H1 (cell line): Measurements from ENCODE around the gene COL1A1.

ENCODE experiments used
- EP300 ChIP-seq, 2 experiments: IDR thresholded peaks; 1 replicate in 1 of 2; 2 replicates in 1 of 2; pipeline ENCODE4 v1.6.1; 2011 to 2012; ENCODE audit warnings: low read depth in 2 of 2, low read length in 2 of 2, mild to moderate bottlenecking in 2 of 2, borderline replicate concordance in 1 of 2, inconsistent platforms in 1 of 2, moderate library complexity in 1 of 2
- JUN ChIP-seq: IDR thresholded peaks from 2 replicates; pipeline ENCODE4 v1.6.1; 2011; ENCODE audit warnings: low read depth, mild to moderate bottlenecking, improper control_type of control experiment, low read length
- RFX5 ChIP-seq: IDR thresholded peaks from 2 replicates; pipeline ENCODE4 v1.6.1; 2011; ENCODE audit warnings: low read depth, low read length, improper control_type of control experiment, borderline replicate concordance
- TF ChIP-seq, protein P1 (sequence below), 3 experiments: IDR thresholded peaks; 1 replicate in 2 of 3; 2 replicates in 1 of 3; pipeline versions ENCODE4 v1.5.1 to v1.6.1; 2011; ENCODE audit warnings: low read length in 3 of 3, mild to moderate bottlenecking in 3 of 3, inconsistent platforms in 2 of 3, low read depth in 1 of 3, moderate library complexity in 1 of 3; ENCODE audit not compliant: insufficient read depth in 1 of 3; ENCODE audit errors: control extremely low read depth in 1 of 3

DNA sequence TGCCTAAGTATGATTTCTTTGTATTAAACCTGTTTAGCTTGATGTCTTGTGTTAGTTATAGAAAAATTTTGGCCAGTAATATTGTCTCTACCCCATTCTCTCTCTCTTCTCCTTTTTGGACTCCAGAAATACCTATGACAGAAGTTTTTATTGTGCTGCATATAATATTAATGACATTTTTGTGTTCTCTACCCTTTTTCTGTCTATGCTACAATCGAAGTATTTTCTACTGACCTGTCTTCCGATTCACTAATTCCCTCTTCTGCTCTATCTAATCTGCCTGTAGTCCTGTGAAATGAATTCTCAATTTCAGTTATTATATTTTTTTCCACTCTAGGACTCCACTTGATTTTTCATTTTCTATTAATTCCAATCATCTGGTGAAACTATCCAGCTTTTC is 46.8 kb upstream of the COL1A1 start:
- TF ChIP-seq, protein P1, sequence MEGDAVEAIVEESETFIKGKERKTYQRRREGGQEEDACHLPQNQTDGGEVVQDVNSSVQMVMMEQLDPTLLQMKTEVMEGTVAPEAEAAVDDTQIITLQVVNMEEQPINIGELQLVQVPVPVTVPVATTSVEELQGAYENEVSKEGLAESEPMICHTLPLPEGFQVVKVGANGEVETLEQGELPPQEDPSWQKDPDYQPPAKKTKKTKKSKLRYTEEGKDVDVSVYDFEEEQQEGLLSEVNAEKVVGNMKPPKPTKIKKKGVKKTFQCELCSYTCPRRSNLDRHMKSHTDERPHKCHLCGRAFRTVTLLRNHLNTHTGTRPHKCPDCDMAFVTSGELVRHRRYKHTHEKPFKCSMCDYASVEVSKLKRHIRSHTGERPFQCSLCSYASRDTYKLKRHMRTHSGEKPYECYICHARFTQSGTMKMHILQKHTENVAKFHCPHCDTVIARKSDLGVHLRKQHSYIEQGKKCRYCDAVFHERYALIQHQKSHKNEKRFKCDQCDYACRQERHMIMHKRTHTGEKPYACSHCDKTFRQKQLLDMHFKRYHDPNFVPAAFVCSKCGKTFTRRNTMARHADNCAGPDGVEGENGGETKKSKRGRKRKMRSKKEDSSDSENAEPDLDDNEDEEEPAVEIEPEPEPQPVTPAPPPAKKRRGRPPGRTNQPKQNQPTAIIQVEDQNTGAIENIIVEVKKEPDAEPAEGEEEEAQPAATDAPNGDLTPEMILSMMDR (IDR thresholded peaks at IDR 0.05; ENCODE audit: control extremely low read depth in 1 of 3, insufficient read depth in 1 of 3, low read depth in 1 of 3, low read length in 3 of 3), result no peak
- no peak for TF ChIP-seq RFX5
- no peak for TF ChIP-seq EP300 (IDR thresholded peaks at IDR 0.05; ENCODE audit: borderline replicate concordance in 1 of 2, low read depth in 2 of 2, low read length in 2 of 2)
- no peak for TF ChIP-seq JUN
